GM12875 (cell line): Measurements from ENCODE around the gene MYZAP.

Source experiments
- H3K4me3 ChIP-seq: one replicate; pipeline ENCODE4 v1.5.1; 2011; ENCODE audit warnings: low read depth, low read length, control low read depth
- CTCF ChIP-seq: IDR thresholded peaks from 2 replicates; pipeline ENCODE4 v1.5.1; 2011; ENCODE audit warnings: low read depth, mild to moderate bottlenecking, control low read depth, inconsistent platforms, low read length, moderate library complexity, borderline replicate concordance; ENCODE audit not compliant: insufficient read depth

MYZAP gene, protein sequence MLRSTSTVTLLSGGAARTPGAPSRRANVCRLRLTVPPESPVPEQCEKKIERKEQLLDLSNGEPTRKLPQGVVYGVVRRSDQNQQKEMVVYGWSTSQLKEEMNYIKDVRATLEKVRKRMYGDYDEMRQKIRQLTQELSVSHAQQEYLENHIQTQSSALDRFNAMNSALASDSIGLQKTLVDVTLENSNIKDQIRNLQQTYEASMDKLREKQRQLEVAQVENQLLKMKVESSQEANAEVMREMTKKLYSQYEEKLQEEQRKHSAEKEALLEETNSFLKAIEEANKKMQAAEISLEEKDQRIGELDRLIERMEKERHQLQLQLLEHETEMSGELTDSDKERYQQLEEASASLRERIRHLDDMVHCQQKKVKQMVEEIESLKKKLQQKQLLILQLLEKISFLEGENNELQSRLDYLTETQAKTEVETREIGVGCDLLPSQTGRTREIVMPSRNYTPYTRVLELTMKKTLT

DNA sequence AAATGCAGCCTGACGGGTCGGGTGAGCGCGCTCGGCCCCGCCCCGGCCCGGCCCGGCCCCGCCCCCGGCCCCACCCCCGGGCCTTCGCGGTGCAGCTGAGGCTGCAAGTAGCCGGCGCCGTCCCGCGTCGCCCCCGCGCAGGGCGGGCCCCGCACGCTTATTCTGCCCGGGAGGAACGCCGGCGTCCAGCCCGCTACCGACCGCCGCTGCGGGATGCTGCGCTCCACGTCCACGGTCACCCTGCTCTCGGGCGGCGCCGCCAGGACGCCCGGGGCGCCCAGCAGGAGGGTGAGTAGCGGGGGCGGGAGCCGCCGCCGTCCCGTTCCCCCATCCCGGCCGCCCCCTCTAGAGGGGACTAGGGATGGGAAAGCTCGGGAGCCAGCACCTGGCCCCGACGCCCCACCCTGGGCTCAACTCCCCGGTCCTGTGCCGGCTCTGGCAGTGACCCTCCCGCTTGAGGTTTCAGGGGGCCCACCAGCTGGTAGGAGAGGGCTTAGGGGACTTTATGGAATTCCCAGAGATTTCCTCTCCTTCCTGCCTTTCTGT lies at the start of gene MYZAP:
Gene MYZAP (plus strand): TSS at position 83 of the 546 bp plus-strand sequence. CDS start 131 bp downstream, at position 214.
- no peak for TF ChIP-seq CTCF
- H3K4me3 ChIP-seq, result no peak within 1 kb of the TSS

GRCh38 chr15:57542505-57542817 lies 49.2 kb upstream of the MYZAP start:
- no peak overlapping the region for H3K4me3 ChIP-seq
- TF ChIP-seq CTCF, result no peak

DNA sequence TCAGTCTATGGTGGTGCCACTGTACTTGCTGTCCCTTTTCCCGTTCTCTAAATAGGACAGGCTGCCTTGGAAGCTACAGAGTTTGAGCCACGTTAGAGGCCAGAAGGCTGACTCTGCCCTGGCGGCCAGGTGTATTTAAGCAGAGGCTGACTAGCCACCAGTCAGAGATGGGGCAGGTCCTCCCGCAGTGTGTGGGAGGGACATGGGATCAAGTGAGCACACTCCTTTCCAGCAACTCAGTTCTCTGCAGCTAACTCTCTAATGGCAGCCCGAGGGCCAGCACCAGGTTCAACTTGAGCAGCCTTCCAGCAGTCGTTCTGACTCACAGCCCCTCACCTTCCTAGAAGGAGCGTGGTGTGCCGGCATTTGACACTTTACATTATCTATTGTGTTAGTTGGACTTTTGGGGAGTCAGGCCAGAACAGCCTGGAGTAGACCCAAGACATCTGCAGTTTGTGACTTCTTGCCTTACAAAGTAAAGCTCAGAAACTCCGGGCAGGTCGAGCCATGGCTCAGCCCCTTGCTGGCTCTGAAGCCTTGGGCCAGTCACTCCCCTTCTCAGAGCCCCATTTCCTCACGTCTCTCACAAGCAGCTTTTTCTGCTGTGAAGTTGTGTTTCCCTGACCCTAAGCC lies 46.7 kb upstream of the MYZAP start:
- TF ChIP-seq CTCF, result no peak
- H3K4me3 ChIP-seq, result no peak overlapping the region

- TF ChIP-seq CTCF, result no peak
- H3K4me3 ChIP-seq, result no peak overlapping the region
Observed at GRCh38 chr15:57545995-57546394, 45.7 kb upstream of the MYZAP start.

DNA sequence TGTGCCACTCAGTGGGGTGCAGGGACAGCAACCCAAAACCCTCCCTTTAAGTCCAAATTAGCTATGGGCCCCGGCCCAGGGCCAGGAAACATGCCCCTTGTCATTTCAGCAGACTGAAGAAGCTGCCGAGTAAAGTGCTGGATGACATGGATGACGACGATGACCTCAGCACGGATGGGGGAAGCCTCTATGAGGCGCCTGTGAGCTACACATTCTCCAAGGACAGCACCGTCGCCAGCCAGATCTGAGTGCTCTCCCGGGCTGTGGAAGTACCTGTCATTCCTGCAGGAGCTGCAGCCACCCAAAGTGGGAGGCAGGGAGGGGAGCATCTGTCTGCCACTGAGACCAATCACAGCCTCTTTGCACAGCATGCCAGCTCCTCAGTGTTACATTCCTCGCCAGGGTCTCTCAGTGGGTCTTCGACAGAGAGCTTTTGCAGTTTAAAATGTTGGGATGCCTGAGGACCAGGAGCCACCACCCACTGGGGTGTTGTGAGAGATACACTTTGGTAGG lies 44.4 kb upstream of the MYZAP start:
- H3K4me3 ChIP-seq, result no peak overlapping the region
- TF ChIP-seq CTCF, result no peak

DNA sequence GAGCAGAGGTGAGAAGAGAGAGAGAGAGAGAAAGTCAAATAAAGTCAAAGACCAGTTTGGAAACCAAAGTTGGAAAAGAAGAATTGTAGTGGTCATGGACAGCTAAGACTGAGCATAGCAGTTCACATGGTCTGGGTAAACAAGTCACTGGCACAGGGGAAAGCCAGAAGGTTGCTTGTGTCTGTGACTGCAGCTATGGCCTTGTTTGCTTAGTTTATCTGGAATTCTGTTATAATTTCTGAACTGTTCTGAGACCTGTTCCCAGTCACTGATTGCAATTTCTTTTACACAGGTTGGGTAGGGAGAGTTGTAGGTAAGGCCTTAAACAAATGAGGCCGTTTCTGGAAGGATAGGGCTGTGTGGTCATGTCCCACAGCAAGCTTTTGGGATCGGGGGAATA lies 43.4 kb upstream of the MYZAP start:
- no peak for TF ChIP-seq CTCF

More for the DNA sequence above, 43.4 kb upstream of the MYZAP start:
- no peak overlapping the region for H3K4me3 ChIP-seq
